Lower leg skin (tissue), 3 donors: Measurements from ENCODE around the gene MED10.

Source experiments
- CTCF ChIP-seq, 3 donors: fragments of 450-650 bp; IDR thresholded peaks; one replicate each; pipeline ENCODE4 v1.5.1; 2016; ENCODE audit warnings: antibody characterized with exemption in 3 of 3, mild to moderate bottlenecking in 3 of 3, moderate library complexity in 2 of 3
- POLR2A ChIP-seq, 2 donors: fragments of 450-650 bp; IDR thresholded peaks; one replicate each; pipeline ENCODE4 v1.6.1; 2016 to 2017; ENCODE audit warnings: antibody characterized with exemption in 2 of 2, mild to moderate bottlenecking in 1 of 2, moderate library complexity in 1 of 2

GRCh38 chr5:6350277-6351090 lies 27.9 kb downstream of the MED10 start:
- no peak for TF ChIP-seq POLR2A (IDR thresholded peaks at IDR 0.05)
- TF ChIP-seq CTCF (IDR thresholded peaks at IDR 0.05): no peak
